ENCODE results near the gene KNOP1.

- TF ChIP-seq POLR2A (IDR thresholded peaks at IDR 0.05) (no peak), CTCF (IDR thresholded peaks at IDR 0.05) (no peak)
Measured at GRCh38 chr16:19717314-19717713, 713 bp downstream of the KNOP1 start.
